Amygdala (tissue), 56 donors: ENCODE measurements around the gene SLCO3A1.
A peak's percentile ranks its signal among the peaks of the same experiment; 100 is the strongest.

Source experiments
- DNase-seq, 56 donors: peaks; one replicate each; lab custom pipeline; 2025; lab: John Stamatoyannopoulos, UW

Gene SLCO3A1

GRCh38 chr15:92079647-92080255, 226.2 kb downstream of the SLCO3A1 start:
- DNase-seq, result no peak

GRCh38 chr15:92082006-92082843, 228.7 kb downstream of the SLCO3A1 start:
- peak in 47 of 56 donors; percentile 18 to 81 (median 51) for DNase-seq

- DNase-seq, result no peak
These were observed 229.7 kb downstream of the SLCO3A1 start for GRCh38 chr15:92083190-92083589.

- no peak for DNase-seq
These were observed 233.7 kb downstream of the SLCO3A1 start for GRCh38 chr15:92087211-92087610.

GRCh38 chr15:92091155-92091734, 237.7 kb downstream of the SLCO3A1 start:
- peak in 15 of 56 donors; percentile 6 to 51 (median 20) for DNase-seq

GRCh38 chr15:92092289-92093105, 239.0 kb downstream of the SLCO3A1 start:
- DNase-seq, result no peak

- DNase-seq, result no peak
These were observed 242.2 kb downstream of the SLCO3A1 start for GRCh38 chr15:92095693-92096092.

- peak in 30 of 56 donors; percentile 4 to 55 (median 22) for DNase-seq
These were observed 244.1 kb downstream of the SLCO3A1 start for GRCh38 chr15:92097474-92098178.

- peak in 40 of 56 donors; percentile 3 to 84 (median 41) for DNase-seq
These were observed 245.4 kb downstream of the SLCO3A1 start for GRCh38 chr15:92098869-92099268.

GRCh38 chr15:92100301-92100700, 246.8 kb downstream of the SLCO3A1 start:
- DNase-seq, result no peak

- no peak for DNase-seq
These were observed 247.2 kb downstream of the SLCO3A1 start for GRCh38 chr15:92100751-92101150.

- DNase-seq, result no peak
These were observed 248.3 kb downstream of the SLCO3A1 start for GRCh38 chr15:92101708-92102394.

GRCh38 chr15:92102395-92102755, 248.9 kb downstream of the SLCO3A1 start:
- no peak for DNase-seq

GRCh38 chr15:92104072-92104471, 250.6 kb downstream of the SLCO3A1 start:
- no peak for DNase-seq

- DNase-seq, result no peak
These were observed 252.1 kb downstream of the SLCO3A1 start for GRCh38 chr15:92105611-92106010.

- DNase-seq, result no peak
These were observed 254.0 kb downstream of the SLCO3A1 start for GRCh38 chr15:92107510-92107909.

- no peak for DNase-seq
These were observed 255.8 kb downstream of the SLCO3A1 start for GRCh38 chr15:92109191-92109873.

GRCh38 chr15:92111291-92111690, 257.8 kb downstream of the SLCO3A1 start:
- DNase-seq, result no peak

GRCh38 chr15:92111751-92112150, 258.2 kb downstream of the SLCO3A1 start:
- DNase-seq, result no peak
